Measurements from ENCODE around the gene DVL1. TPM values are rescaled to one million over a fixed set of nuclear protein-coding genes. Genes with fewer than 3 reads are reported as not detected.

Gene DVL1
- total and polyA plus RNA-seq, 2 of the 13 experiments (the other 11 are each of a cell fraction or from before 2014, with no cell fraction given), result 30.8 to 60.4 TPM

DNA sequence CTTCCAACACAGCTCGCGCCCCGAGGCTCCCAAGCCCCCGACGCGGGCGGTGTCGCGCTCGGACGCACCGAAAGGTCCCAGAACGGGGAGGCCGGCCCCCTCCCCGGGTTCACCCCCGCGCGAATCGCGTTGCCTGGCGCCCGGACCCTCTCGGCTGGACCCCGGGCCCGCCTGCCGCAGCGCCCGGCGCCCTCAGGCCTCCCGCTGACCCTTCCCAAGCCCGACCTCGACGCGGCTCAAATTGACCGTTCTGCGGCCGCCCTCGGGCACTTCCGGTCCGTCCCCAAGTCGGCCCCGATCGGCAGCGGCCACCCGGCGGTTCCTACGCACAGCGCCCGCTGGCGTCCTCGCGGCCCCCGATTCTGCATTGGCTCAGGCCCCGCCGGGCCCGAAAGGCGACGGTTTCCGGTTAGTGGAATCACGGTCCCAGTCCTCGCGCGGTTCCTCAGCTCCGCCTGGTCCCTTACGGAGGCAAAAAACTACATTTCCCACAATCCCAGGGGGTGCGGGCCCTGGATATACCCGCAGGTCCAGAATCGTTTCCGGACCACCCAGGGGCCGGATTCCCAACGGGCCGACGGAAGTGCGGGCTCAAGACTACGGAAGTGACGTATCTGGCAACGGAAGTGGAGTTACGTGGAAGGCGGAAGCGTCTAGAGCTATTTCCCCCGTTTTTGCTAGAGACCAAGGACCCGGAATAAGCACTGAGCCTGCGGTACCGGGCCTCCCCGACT is 25.9 kb upstream of the DVL1 start, which contains the start of gene AURKAIP1 (continued):
- no peak for TF ChIP-seq SRSF9 (IDR thresholded peaks at IDR 0.05; ENCODE audit: borderline replicate concordance, insufficient read depth, low read depth, low read length, poor library complexity, severe bottlenecking)
- TF ChIP-seq, protein P1, sequence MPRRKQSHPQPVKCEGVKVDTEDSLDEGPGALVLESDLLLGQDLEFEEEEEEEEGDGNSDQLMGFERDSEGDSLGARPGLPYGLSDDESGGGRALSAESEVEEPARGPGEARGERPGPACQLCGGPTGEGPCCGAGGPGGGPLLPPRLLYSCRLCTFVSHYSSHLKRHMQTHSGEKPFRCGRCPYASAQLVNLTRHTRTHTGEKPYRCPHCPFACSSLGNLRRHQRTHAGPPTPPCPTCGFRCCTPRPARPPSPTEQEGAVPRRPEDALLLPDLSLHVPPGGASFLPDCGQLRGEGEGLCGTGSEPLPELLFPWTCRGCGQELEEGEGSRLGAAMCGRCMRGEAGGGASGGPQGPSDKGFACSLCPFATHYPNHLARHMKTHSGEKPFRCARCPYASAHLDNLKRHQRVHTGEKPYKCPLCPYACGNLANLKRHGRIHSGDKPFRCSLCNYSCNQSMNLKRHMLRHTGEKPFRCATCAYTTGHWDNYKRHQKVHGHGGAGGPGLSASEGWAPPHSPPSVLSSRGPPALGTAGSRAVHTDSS (CRISPR knock-in tag; conservative IDR thresholded peaks at IDR 0.05), result no peak
- TF ChIP-seq ZBTB3 (CRISPR knock-in tag; IDR thresholded peaks at IDR 0.05; ENCODE audit: borderline replicate concordance, low read depth), result 0 out of 2 replicates have a peak, but pooled peaks have one; percentile 41
- TF ChIP-seq ZFP90 (CRISPR knock-in tag; IDR thresholded peaks at IDR 0.05; ENCODE audit: borderline replicate concordance), result no peak; the same call in 1 of the 2 replicates
- peak; percentile 69 for TF ChIP-seq MED8 (CRISPR knock-in tag; IDR thresholded peaks at IDR 0.05; ENCODE audit: insufficient replicate concordance)
- TF ChIP-seq ZNF17 (CRISPR knock-in tag; IDR thresholded peaks at IDR 0.05), result no peak
- TF ChIP-seq SIX4 (CRISPR knock-in tag; IDR thresholded peaks at IDR 0.05), result peak; percentile 68
- peak; percentile 70 for TF ChIP-seq KDM4B (CRISPR knock-in tag; IDR thresholded peaks at IDR 0.05)
- peak; percentile 86; the same call in 1 of the 2 replicates for TF ChIP-seq NR1H2 (CRISPR knock-in tag; IDR thresholded peaks at IDR 0.05; ENCODE audit: borderline replicate concordance, low read depth)
- 0 out of 2 replicates have a peak, but pooled peaks have one; percentile 62 for TF ChIP-seq MEIS1 (CRISPR knock-in tag; IDR thresholded peaks at IDR 0.05; ENCODE audit: borderline replicate concordance)
- TF ChIP-seq SP2 (CRISPR knock-in tag; IDR thresholded peaks at IDR 0.05), result peak; percentile 73
- peak; percentile 86 for TF ChIP-seq ETV5 (CRISPR knock-in tag; IDR thresholded peaks at IDR 0.05; ENCODE audit: borderline replicate concordance)
- TF ChIP-seq, protein P2, sequence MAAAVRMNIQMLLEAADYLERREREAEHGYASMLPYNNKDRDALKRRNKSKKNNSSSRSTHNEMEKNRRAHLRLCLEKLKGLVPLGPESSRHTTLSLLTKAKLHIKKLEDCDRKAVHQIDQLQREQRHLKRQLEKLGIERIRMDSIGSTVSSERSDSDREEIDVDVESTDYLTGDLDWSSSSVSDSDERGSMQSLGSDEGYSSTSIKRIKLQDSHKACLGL (CRISPR knock-in tag; IDR thresholded peaks at IDR 0.05), result no peak; the same call in 1 of the 2 replicates
- peak; percentile 85 for TF ChIP-seq PITX1 (CRISPR knock-in tag; IDR thresholded peaks at IDR 0.05)
- TF ChIP-seq CENPT (CRISPR knock-in tag; IDR thresholded peaks at IDR 0.05; ENCODE audit: low read depth), result peak; percentile 40; the same call in 1 of the 2 replicates
- peak; percentile 82; the same call in 1 of the 2 replicates for TF ChIP-seq ZNF24 (IDR thresholded peaks at IDR 0.05)
- no peak; the same call in 1 of the 2 replicates for TF ChIP-seq EEA1 (CRISPR knock-in tag; IDR thresholded peaks at IDR 0.05; ENCODE audit: borderline replicate concordance)
- TF ChIP-seq, protein P3, sequence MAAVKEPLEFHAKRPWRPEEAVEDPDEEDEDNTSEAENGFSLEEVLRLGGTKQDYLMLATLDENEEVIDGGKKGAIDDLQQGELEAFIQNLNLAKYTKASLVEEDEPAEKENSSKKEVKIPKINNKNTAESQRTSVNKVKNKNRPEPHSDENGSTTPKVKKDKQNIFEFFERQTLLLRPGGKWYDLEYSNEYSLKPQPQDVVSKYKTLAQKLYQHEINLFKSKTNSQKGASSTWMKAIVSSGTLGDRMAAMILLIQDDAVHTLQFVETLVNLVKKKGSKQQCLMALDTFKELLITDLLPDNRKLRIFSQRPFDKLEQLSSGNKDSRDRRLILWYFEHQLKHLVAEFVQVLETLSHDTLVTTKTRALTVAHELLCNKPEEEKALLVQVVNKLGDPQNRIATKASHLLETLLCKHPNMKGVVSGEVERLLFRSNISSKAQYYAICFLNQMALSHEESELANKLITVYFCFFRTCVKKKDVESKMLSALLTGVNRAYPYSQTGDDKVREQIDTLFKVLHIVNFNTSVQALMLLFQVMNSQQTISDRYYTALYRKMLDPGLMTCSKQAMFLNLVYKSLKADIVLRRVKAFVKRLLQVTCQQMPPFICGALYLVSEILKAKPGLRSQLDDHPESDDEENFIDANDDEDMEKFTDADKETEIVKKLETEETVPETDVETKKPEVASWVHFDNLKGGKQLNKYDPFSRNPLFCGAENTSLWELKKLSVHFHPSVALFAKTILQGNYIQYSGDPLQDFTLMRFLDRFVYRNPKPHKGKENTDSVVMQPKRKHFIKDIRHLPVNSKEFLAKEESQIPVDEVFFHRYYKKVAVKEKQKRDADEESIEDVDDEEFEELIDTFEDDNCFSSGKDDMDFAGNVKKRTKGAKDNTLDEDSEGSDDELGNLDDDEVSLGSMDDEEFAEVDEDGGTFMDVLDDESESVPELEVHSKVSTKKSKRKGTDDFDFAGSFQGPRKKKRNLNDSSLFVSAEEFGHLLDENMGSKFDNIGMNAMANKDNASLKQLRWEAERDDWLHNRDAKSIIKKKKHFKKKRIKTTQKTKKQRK (IDR thresholded peaks at IDR 0.05; ENCODE audit: low read length), result no peak
- TF ChIP-seq, protein P4, sequence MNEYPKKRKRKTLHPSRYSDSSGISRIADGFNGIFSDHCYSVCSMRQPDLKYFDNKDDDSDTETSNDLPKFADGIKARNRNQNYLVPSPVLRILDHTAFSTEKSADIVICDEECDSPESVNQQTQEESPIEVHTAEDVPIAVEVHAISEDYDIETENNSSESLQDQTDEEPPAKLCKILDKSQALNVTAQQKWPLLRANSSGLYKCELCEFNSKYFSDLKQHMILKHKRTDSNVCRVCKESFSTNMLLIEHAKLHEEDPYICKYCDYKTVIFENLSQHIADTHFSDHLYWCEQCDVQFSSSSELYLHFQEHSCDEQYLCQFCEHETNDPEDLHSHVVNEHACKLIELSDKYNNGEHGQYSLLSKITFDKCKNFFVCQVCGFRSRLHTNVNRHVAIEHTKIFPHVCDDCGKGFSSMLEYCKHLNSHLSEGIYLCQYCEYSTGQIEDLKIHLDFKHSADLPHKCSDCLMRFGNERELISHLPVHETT (CRISPR knock-in tag; conservative IDR thresholded peaks at IDR 0.05), result peak; percentile 98
- TF ChIP-seq ZNF296 (CRISPR knock-in tag; conservative IDR thresholded peaks at IDR 0.05), result no peak
- TF ChIP-seq HOXA3 (CRISPR knock-in tag; IDR thresholded peaks at IDR 0.05), result peak; percentile 91

All from HepG2 (cell line).